SK-N-SH (cell line): Measurements from ENCODE around the gene ITSN1. TPM values are rescaled to one million over a fixed set of nuclear protein-coding genes. Genes with fewer than 3 reads are reported as not detected.

Experiments
- CTCF ChIA-PET: fragments of 300-600, 350-600 bp; formaldehyde crosslinking; extraction: SDS; loops from one replicate; lab custom pipeline; 2021; lab: Yijun Ruan, JAX
- POLR2A ChIA-PET: fragments of 350-600 bp; sonication (Branson Sonifier 250); formaldehyde crosslinking; extraction: SDS; loops from one replicate; lab custom pipeline; 2020; ENCODE audit warnings: antibody characterized with exemption, inconsistent platforms; lab: Yijun Ruan, JAX
- DNase-seq: peaks from one replicate; pipeline ENCODE4 v3.0.0; 2012
- H2AFZ ChIP-seq: fragments of 200-600 bp; sonication (generic); 2 replicates; pipeline ENCODE4 v1.8.1; 2016; ENCODE audit warnings: antibody characterized with exemption, mild to moderate bottlenecking, low read depth
- H3F3A ChIP-seq: fragments of 200-600 bp; sonication (generic); replicated peaks from 2 replicates; pipeline ENCODE3; 2016; ENCODE audit warnings: antibody characterized with exemption, mild to moderate bottlenecking; ENCODE audit not compliant: insufficient read depth
- H3K27ac ChIP-seq, 2 experiments: fragments of 200-500 bp in 1 of 2; fragments of 200-600 bp in 1 of 2; sonication (Bioruptor generic) in 1 of 2; sonication (generic), shearing (Covaris generic) in 1 of 2; 2 replicates each; pipeline versions ENCODE4 v1.5.1 to v1.6.1; 2014 to 2016; ENCODE audit warnings: low read depth in 2 of 2, inconsistent platforms in 1 of 2, low read length in 1 of 2, mild to moderate bottlenecking in 1 of 2, mixed read lengths in 1 of 2
- H3K27me3 ChIP-seq: fragments of 200-600 bp; sonication (generic), shearing (Covaris generic); 2 replicates; pipeline ENCODE4 v1.6.1; 2016; ENCODE audit warnings: mixed run types; ENCODE audit not compliant: insufficient read depth
- H3K36me3 ChIP-seq, 2 experiments: fragments of 200-500 bp in 1 of 2; fragments of 200-600 bp in 1 of 2; sonication (Bioruptor generic) in 1 of 2; sonication (generic) in 1 of 2; replicated peaks in 1 of 2; 2 replicates each; pipeline versions ENCODE3 to v1.5.1; 2014 to 2016; ENCODE audit warnings: low read length in 1 of 2, mild to moderate bottlenecking in 1 of 2; ENCODE audit not compliant: insufficient read depth in 2 of 2, control insufficient read depth in 1 of 2
- H3K4me1 ChIP-seq, 2 experiments: fragments of 200-500 bp in 1 of 2; fragments of 200-600 bp in 1 of 2; sonication (Bioruptor generic) in 1 of 2; sonication (generic), shearing (Covaris generic) in 1 of 2; 2 replicates each; pipeline versions ENCODE4 v1.5.1 to v1.6.1; 2014 to 2016; ENCODE audit warnings: low read depth in 1 of 2, low read length in 1 of 2, mixed run types in 1 of 2; ENCODE audit not compliant: insufficient read depth in 2 of 2, control insufficient read depth in 1 of 2
- H3K4me2 ChIP-seq: fragments of 200-600 bp; sonication (generic), shearing (Covaris generic); 2 replicates; pipeline ENCODE4 v1.6.1; 2017; ENCODE audit warnings: mixed run types
- H3K4me3 ChIP-seq, 2 experiments: fragments of 200-500 bp in 1 of 2; fragments of 200-600 bp in 1 of 2; sonication (Bioruptor generic) in 1 of 2; sonication (generic), shearing (Covaris generic) in 1 of 2; 2 replicates each; pipeline versions ENCODE4 v1.5.1 to v1.8.1; 2014 to 2016; ENCODE audit warnings: low read depth in 2 of 2, inconsistent platforms in 1 of 2, low read length in 1 of 2, mild to moderate bottlenecking in 1 of 2, mixed read lengths in 1 of 2, moderate library complexity in 1 of 2
- H3K79me2 ChIP-seq: fragments of 200-600 bp; sonication (generic); 2 replicates; pipeline ENCODE4 v1.8.1; 2017; ENCODE audit warnings: mild to moderate bottlenecking; ENCODE audit not compliant: insufficient read depth
- H3K9ac ChIP-seq: fragments of 200-600 bp; sonication (generic); 2 replicates; pipeline ENCODE4 v1.6.1; 2017; ENCODE audit warnings: mixed run types
- H3K9me2 ChIP-seq: fragments of 200-600 bp; sonication (generic); 2 replicates; pipeline ENCODE4 v1.6.1; 2017; ENCODE audit warnings: mixed run types
- H3K9me3 ChIP-seq: fragments of 200-600 bp; sonication (generic); 2 replicates; pipeline ENCODE4 v1.6.1; 2017; ENCODE audit warnings: mixed run types, mild to moderate bottlenecking, moderate library complexity
- H4K20me1 ChIP-seq: fragments of 200-600 bp; sonication (generic); 2 replicates; pipeline ENCODE4 v1.6.1; 2017; ENCODE audit warnings: mild to moderate bottlenecking, mixed run types; ENCODE audit not compliant: insufficient read depth
- CHD2 ChIP-seq: fragments of 150-350 bp; IDR thresholded peaks from 2 replicates; pipeline ENCODE4 v1.6.1; 2018; ENCODE audit warnings: low read length; ENCODE audit not compliant: partially characterized antibody
- CTCF ChIP-seq: fragments of 200-600 bp; sonication (generic); IDR thresholded peaks from 2 replicates; pipeline ENCODE4 v1.6.1; 2017; ENCODE audit warnings: antibody characterized with exemption, mild to moderate bottlenecking, moderate library complexity
- ELF1 ChIP-seq: IDR thresholded peaks from 2 replicates; pipeline ENCODE4 v1.4.0; 2012
- GATA2 ChIP-seq: sonication (generic); formaldehyde crosslinking; IDR thresholded peaks from 2 replicates; pipeline ENCODE4 v1.5.0; 2020; ENCODE audit warnings: mild to moderate bottlenecking, missing genetic modification reagents
- JUND ChIP-seq: IDR thresholded peaks from 2 replicates; pipeline ENCODE4 v1.4.0; 2012
- MXI1 ChIP-seq: IDR thresholded peaks from 2 replicates; pipeline ENCODE4 v1.6.1; 2012; ENCODE audit warnings: mild to moderate bottlenecking, low read depth, low read length, improper control_type of control experiment
- POLR2AphosphoS5 ChIP-seq: IDR thresholded peaks from 2 replicates; pipeline ENCODE4 v1.6.1; 2012; ENCODE audit warnings: low read depth, low read length
- RCOR1 ChIP-seq: fragments of 150-350 bp; IDR thresholded peaks from 2 replicates; pipeline ENCODE4 v1.6.1; 2017; ENCODE audit warnings: antibody characterized with exemption, low read length
- REST ChIP-seq: IDR thresholded peaks from 2 replicates; pipeline ENCODE4 v1.6.1; 2012; ENCODE audit warnings: mild to moderate bottlenecking, low read depth, low read length, moderate library complexity
- RFX5 ChIP-seq: IDR thresholded peaks from 2 replicates; pipeline ENCODE4 v1.6.1; 2012; ENCODE audit warnings: mild to moderate bottlenecking, improper control_type of control experiment, low read length
- RXRA ChIP-seq: IDR thresholded peaks from 2 replicates; pipeline ENCODE4 v1.4.0; 2012; ENCODE audit warnings: low read depth, mild to moderate bottlenecking, borderline replicate concordance
- SIN3A ChIP-seq: IDR thresholded peaks from 2 replicates; pipeline ENCODE4 v1.6.1; 2012; ENCODE audit warnings: low read depth, mild to moderate bottlenecking, low read length, moderate library complexity, borderline replicate concordance
- SMC3 ChIP-seq: IDR thresholded peaks from 2 replicates; pipeline ENCODE4 v1.6.1; 2012; ENCODE audit warnings: low read depth, low read length, improper control_type of control experiment
- YY1 ChIP-seq: IDR thresholded peaks from 2 replicates; pipeline ENCODE4 v1.4.0; 2012; ENCODE audit warnings: low read depth, mild to moderate bottlenecking
- WGBS: methylation state at CpG from one replicate; pipeline ENCODE4 v1.1.6; 2017; ENCODE audit warnings: low lambda C conversion rate; 5-methylcytosine and 5-hydroxymethylcytosine counted together
- polyA plus RNA-seq, 3 experiments: library from polyadenylated mRNA; depleted of rRNA; stranded (reverse); fragments of >200 nt; gene quantifications; 2 replicates each; pipeline ENCODE4 v1.2.3, GENCODE V29; 2012
- TF ChIP-seq, protein P1 (sequence below): IDR thresholded peaks from 2 replicates; pipeline ENCODE4 v1.4.0; 2012; ENCODE audit warnings: low read depth
- TF ChIP-seq, protein P2 (sequence below): fragments of 150-350 bp; IDR thresholded peaks from 2 replicates; pipeline ENCODE4 v1.6.1; 2016; ENCODE audit warnings: mild to moderate bottlenecking, low read depth, low read length

ITSN1 gene
- polyA plus RNA-seq, 1 of the 3 experiments (the other 2 are of a cell fraction): 27.8 TPM

DNA sequence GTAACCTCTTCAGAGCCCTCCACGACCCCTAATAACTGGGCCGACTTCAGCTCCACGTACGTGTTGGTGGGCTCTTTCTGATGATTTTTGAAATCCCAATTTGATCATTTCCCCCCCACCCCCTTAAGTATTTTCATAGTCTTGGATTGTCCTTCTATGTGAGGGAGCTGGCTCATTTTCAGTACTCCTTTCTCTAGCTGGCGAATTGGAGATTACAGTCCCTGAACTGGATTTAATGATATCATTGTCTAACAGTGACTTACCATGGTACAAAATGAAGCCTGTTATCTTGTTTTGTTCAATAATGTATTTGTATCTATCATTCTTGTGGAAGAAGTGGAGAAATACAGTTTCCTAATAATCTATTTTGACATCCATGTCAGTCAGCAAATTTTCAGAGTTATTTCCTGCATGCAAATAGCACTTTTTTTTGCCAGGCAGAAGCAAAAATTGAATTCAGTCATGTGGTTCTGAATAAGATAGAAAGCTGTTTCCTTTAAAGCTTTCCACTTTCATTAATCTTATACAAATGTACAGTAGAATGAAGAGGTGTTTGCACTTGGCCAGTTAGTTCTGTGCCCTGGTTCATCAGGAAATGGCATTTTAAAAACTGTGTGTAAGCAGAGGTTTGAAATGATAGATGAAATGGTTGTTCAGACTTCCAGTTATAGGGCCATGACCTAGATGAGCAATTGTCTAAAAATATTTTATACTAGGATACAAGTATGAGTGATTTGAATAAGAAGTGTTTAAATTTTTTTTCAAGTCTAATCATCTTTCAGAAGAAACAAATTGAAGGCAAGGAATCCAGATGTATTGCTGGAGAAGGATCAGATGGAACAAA lies 169.1 kb downstream of the ITSN1 start (continued):
- no peak for TF ChIP-seq REST
- no peak for TF ChIP-seq RXRA

DNA sequence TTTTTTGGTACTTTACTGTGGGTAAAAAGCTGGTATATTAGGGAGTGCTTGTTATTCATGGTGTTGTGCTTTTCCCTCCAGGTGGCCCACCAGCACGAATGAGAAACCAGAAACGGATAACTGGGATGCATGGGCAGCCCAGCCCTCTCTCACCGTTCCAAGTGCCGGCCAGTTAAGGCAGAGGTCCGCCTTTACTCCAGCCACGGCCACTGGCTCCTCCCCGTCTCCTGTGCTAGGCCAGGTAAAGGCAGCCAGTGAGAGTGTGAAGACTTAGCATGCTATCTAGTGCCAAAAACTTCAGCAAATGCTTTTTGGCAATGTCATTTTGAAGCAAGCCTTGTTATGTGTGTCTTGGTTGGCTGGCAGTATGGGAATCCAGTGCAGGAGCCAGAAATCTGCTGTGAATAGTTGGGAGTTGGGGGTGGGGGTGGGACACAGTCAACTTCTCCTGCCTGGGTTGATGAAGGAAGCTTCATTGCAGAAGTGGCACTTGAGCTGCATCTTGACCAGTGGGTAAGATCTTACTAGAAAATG lies 171.6 kb downstream of the ITSN1 start:
- POLR2A ChIA-PET: no interaction called here
- H3K27ac ChIP-seq: no peak overlapping the region

DNA sequence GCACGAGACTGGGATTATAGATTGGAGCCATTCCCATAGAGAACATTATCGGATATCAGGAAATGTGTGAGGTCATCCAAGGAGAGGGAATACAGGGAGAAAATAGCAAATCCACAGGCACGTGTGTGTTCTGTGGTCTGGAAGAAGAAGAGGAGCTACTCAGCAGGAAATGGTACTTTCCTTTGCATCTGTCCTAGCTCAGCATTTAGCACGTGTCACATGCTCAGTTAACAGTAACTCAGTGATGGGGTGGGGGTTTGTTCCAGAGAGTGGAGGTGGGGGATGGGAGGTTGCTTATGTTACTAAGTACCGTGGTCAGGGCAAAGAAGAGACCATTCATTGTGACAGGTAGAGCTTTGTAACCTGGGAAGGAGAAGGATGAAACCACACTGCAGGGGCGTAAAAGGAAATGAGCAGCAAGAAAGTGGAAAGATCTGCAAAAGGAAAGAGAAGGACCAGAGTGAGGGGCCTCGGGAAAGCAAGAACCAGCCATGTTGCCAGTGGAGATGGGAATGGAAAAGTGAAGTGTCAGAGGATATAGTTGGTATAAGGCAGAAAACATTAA lies 172.9 kb downstream of the ITSN1 start:
- CTCF ChIA-PET: no interaction called here
- Histone ChIP-seq H3K36me3 (peaks cover 45 to 46% of the 10 kb centered on the region in 2 experiments), H3K4me3 (no peak overlapping the region), H3K79me2 (no peaks in the 10 kb centered on the region), H3K9ac (no peak overlapping the region), H2AFZ (no peak overlapping the region), H4K20me1 (no peaks in the 10 kb centered on the region), H3K4me1 (peaks cover 0 to 11% of the 10 kb centered on the region in 2 experiments; a peak in 2 of 4 replicates), H3K9me3 (no peaks in the 10 kb centered on the region), H3K27me3 (no peaks in the 10 kb centered on the region), H3K9me2 (no peaks in the 10 kb centered on the region), H3F3A (no peaks in the 10 kb centered on the region), H3K27ac (no peak overlapping the region), H3K4me2 (no peak overlapping the region)
- 97% methylated on average over 7 of the region's 7 CpGs for WGBS
- POLR2A ChIA-PET: no interaction called here
- no peak for DNase-seq
- TF ChIP-seq, protein P1, sequence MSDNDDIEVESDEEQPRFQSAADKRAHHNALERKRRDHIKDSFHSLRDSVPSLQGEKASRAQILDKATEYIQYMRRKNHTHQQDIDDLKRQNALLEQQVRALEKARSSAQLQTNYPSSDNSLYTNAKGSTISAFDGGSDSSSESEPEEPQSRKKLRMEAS: no peak
- no peak for TF ChIP-seq POLR2AphosphoS5
- no peak for TF ChIP-seq JUND
- no peak for TF ChIP-seq YY1
- no peak for TF ChIP-seq RFX5
- TF ChIP-seq CHD2: no peak
- no peak for TF ChIP-seq RCOR1
- TF ChIP-seq CTCF: no peak
- no peak for TF ChIP-seq SMC3
- no peak for TF ChIP-seq SIN3A

More for the DNA sequence above, 171.6 kb downstream of the ITSN1 start:
- TF ChIP-seq, protein P2, sequence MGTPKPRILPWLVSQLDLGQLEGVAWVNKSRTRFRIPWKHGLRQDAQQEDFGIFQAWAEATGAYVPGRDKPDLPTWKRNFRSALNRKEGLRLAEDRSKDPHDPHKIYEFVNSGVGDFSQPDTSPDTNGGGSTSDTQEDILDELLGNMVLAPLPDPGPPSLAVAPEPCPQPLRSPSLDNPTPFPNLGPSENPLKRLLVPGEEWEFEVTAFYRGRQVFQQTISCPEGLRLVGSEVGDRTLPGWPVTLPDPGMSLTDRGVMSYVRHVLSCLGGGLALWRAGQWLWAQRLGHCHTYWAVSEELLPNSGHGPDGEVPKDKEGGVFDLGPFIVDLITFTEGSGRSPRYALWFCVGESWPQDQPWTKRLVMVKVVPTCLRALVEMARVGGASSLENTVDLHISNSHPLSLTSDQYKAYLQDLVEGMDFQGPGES: no peak
- TF ChIP-seq GATA2 (CRISPR knock-in tag) (no peak), RCOR1 (no peak), ELF1 (no peak), JUND (no peak), MXI1 (no peak)
- Histone ChIP-seq H3F3A (no peaks in the 10 kb centered on the region), H3K9ac (no peak overlapping the region), H3K79me2 (no peaks in the 10 kb centered on the region), H3K36me3 (peaks cover 37% of the 10 kb centered on the region in 2 experiments), H3K9me2 (no peaks in the 10 kb centered on the region), H4K20me1 (no peaks in the 10 kb centered on the region), H3K4me1 (peaks cover 0 to 11% of the 10 kb centered on the region in 2 experiments; a peak in 1 of 4 replicates), H3K9me3 (no peaks in the 10 kb centered on the region), H2AFZ (no peak overlapping the region), H3K27me3 (no peaks in the 10 kb centered on the region), H3K4me2 (no peak overlapping the region), H3K4me3 (no peak overlapping the region)
- no peak for DNase-seq
- 96% methylated on average over 7 of the region's 7 CpGs for WGBS
- CTCF ChIA-PET: interaction anchor here (0.9 kb wide), 1 partner anchor 110 kb away, joined by 4 read pairs; no protein-coding TSS in a partner anchor
